MM.1S (cell line): ENCODE measurements around the gene KRT80.

Experiments used
- CTCF ChIP-seq: fragments of 300-600 bp; sonication (generic); IDR thresholded peaks from 2 replicates; pipeline ENCODE4 v1.5.1; 2016; ENCODE audit warnings: antibody characterized with exemption, low read length, mixed read lengths
- EZH2 ChIP-seq: fragments of 300-600 bp; sonication (generic); optimal IDR thresholded peaks from 2 replicates; pipeline ENCODE3; 2017; ENCODE audit warnings: low read depth, mild to moderate bottlenecking, antibody characterized with exemption, low read length, mixed read lengths
- EZH2phosphoT487 ChIP-seq: fragments of 300-600 bp; sonication (generic); IDR thresholded peaks from 2 replicates; pipeline ENCODE4 v1.6.1; 2018; ENCODE audit warnings: antibody characterized with exemption, low read length

GRCh38 chr12:52137746-52138145, 54.1 kb downstream of the KRT80 start:
- TF ChIP-seq CTCF (no peak), EZH2 (no peak), EZH2phosphoT487 (no peak)
